HEK293 (cell line): ENCODE measurements around the gene TIE1.

Experiments
- BCL11B ChIP-seq: fragments of 450-650 bp; formaldehyde crosslinking; IDR thresholded peaks from 2 replicates; pipeline ENCODE4 v1.5.1; 2016; ENCODE audit warnings: low read depth, missing biosample characterization, missing genetic modification characterization
- EGR2 ChIP-seq: fragments of 450-650 bp; formaldehyde crosslinking; IDR thresholded peaks from 2 replicates; pipeline ENCODE4 v1.5.1; 2016; ENCODE audit warnings: low read depth, missing biosample characterization, missing genetic modification characterization
- GLI4 ChIP-seq: fragments of 450-650 bp; formaldehyde crosslinking; IDR thresholded peaks from 2 replicates; pipeline ENCODE4 v1.5.1; 2016; ENCODE audit warnings: missing biosample characterization, missing genetic modification characterization
- GLIS2 ChIP-seq: fragments of 450-650 bp; formaldehyde crosslinking; IDR thresholded peaks from 2 replicates; pipeline ENCODE4 v1.5.1; 2016; ENCODE audit warnings: missing biosample characterization, missing genetic modification characterization
- HOXA7 ChIP-seq: sonication (generic); formaldehyde crosslinking; IDR thresholded peaks from 2 replicates; pipeline ENCODE4 v1.8.1; 2022; ENCODE audit warnings: missing genetic modification reagents, borderline replicate concordance
- IKZF3 ChIP-seq: fragments of 450-650 bp; IDR thresholded peaks from 2 replicates; pipeline ENCODE4 v1.5.0; 2018; ENCODE audit warnings: missing biosample characterization, mild to moderate bottlenecking, missing genetic modification characterization, moderate library complexity
- KLF10 ChIP-seq: fragments of 450-650 bp; IDR thresholded peaks from 2 replicates; pipeline ENCODE4 v1.5.1; 2018; ENCODE audit warnings: missing biosample characterization, mild to moderate bottlenecking, missing genetic modification characterization
- KLF8 ChIP-seq: fragments of 450-650 bp; formaldehyde crosslinking; IDR thresholded peaks from 2 replicates; pipeline ENCODE4 v1.5.1; 2016; ENCODE audit warnings: missing biosample characterization, missing genetic modification characterization
- KLF9 ChIP-seq: fragments of 450-650 bp; formaldehyde crosslinking; IDR thresholded peaks from 2 replicates; pipeline ENCODE4 v1.5.1; 2016; ENCODE audit warnings: missing biosample characterization, missing genetic modification characterization, low read depth
- MZF1 ChIP-seq: fragments of 450-650 bp; formaldehyde crosslinking; IDR thresholded peaks from 2 replicates; pipeline ENCODE4 v1.5.1; 2017; ENCODE audit warnings: missing biosample characterization, missing genetic modification characterization, borderline replicate concordance
- WT1 ChIP-seq: fragments of 450-650 bp; formaldehyde crosslinking; IDR thresholded peaks from 2 replicates; pipeline ENCODE4 v1.5.1; 2016; ENCODE audit warnings: missing biosample characterization, missing genetic modification characterization
- ZBTB20 ChIP-seq: fragments of 450-650 bp; formaldehyde crosslinking; IDR thresholded peaks from 2 replicates; pipeline ENCODE4 v1.5.1; 2016; ENCODE audit warnings: missing biosample characterization, missing genetic modification characterization
- ZBTB21 ChIP-seq: fragments of 450-650 bp; formaldehyde crosslinking; IDR thresholded peaks from 2 replicates; pipeline ENCODE4 v1.5.1; 2017; ENCODE audit warnings: missing biosample characterization, missing genetic modification characterization
- ZFP41 ChIP-seq: fragments of 450-650 bp; formaldehyde crosslinking; IDR thresholded peaks from 2 replicates; pipeline ENCODE4 v1.5.1; 2016; ENCODE audit warnings: missing biosample characterization, missing genetic modification characterization, borderline replicate concordance
- ZNF133 ChIP-seq: fragments of 450-650 bp; formaldehyde crosslinking; IDR thresholded peaks from 2 replicates; pipeline ENCODE4 v1.5.1; 2016; ENCODE audit warnings: missing biosample characterization, missing genetic modification characterization
- ZNF16 ChIP-seq: fragments of 450-650 bp; formaldehyde crosslinking; IDR thresholded peaks from 2 replicates; pipeline ENCODE4 v1.5.1; 2016; ENCODE audit warnings: low read depth, missing biosample characterization, missing genetic modification characterization
- ZNF2 ChIP-seq: fragments of 450-650 bp; formaldehyde crosslinking; IDR thresholded peaks from 2 replicates; pipeline ENCODE4 v1.5.1; 2016; ENCODE audit warnings: missing biosample characterization, missing genetic modification characterization
- ZNF211 ChIP-seq: fragments of 450-650 bp; formaldehyde crosslinking; IDR thresholded peaks from 2 replicates; pipeline ENCODE4 v1.5.1; 2016; ENCODE audit warnings: low read depth, missing biosample characterization, missing genetic modification characterization
- ZNF24 ChIP-seq: fragments of 450-650 bp; formaldehyde crosslinking; IDR thresholded peaks from 2 replicates; pipeline ENCODE4 v1.5.1; 2016; ENCODE audit warnings: missing biosample characterization, missing genetic modification characterization
- ZNF341 ChIP-seq: fragments of 450-650 bp; formaldehyde crosslinking; IDR thresholded peaks from 2 replicates; pipeline ENCODE4; 2016; ENCODE audit warnings: low read depth, missing biosample characterization, missing genetic modification characterization
- ZNF350 ChIP-seq: fragments of 450-650 bp; formaldehyde crosslinking; IDR thresholded peaks from 2 replicates; pipeline ENCODE4 v1.5.0; 2017; ENCODE audit warnings: missing biosample characterization, mild to moderate bottlenecking, missing genetic modification characterization
- ZNF354C ChIP-seq: fragments of 450-650 bp; formaldehyde crosslinking; IDR thresholded peaks from 2 replicates; pipeline ENCODE4 v1.5.1; 2016; ENCODE audit warnings: missing biosample characterization, missing genetic modification characterization, low read depth, borderline replicate concordance
- ZNF423 ChIP-seq: fragments of 450-650 bp; formaldehyde crosslinking; IDR thresholded peaks from 2 replicates; pipeline ENCODE4 v1.5.1; 2016; ENCODE audit warnings: missing biosample characterization, missing genetic modification characterization
- ZNF426 ChIP-seq: fragments of 450-650 bp; formaldehyde crosslinking; IDR thresholded peaks from 2 replicates; pipeline ENCODE4 v1.5.1; 2017; ENCODE audit warnings: missing biosample characterization, missing genetic modification characterization, mild to moderate bottlenecking, inconsistent platforms, moderate library complexity
- ZNF433 ChIP-seq: fragments of 450-650 bp; formaldehyde crosslinking; IDR thresholded peaks from 2 replicates; pipeline ENCODE4 v1.5.1; 2016; ENCODE audit warnings: missing biosample characterization, missing genetic modification characterization, low read depth
- ZNF48 ChIP-seq: fragments of 450-650 bp; formaldehyde crosslinking; IDR thresholded peaks from 2 replicates; pipeline ENCODE4 v1.5.1; 2016; ENCODE audit warnings: missing biosample characterization, missing genetic modification characterization
- ZNF501 ChIP-seq: fragments of 450-650 bp; formaldehyde crosslinking; IDR thresholded peaks from 2 replicates; pipeline ENCODE4 v1.5.1; 2016; ENCODE audit warnings: missing biosample characterization, missing genetic modification characterization
- ZNF548 ChIP-seq: fragments of 450-650 bp; formaldehyde crosslinking; IDR thresholded peaks from 2 replicates; pipeline ENCODE4 v1.5.1; 2016; ENCODE audit warnings: missing biosample characterization, missing genetic modification characterization
- ZNF555 ChIP-seq: fragments of 450-650 bp; formaldehyde crosslinking; conservative IDR thresholded peaks from 2 replicates; pipeline ENCODE4 v1.5.1; 2017; ENCODE audit warnings: missing biosample characterization, mild to moderate bottlenecking, missing genetic modification characterization, inconsistent platforms
- ZNF785 ChIP-seq: fragments of 450-650 bp; formaldehyde crosslinking; IDR thresholded peaks from 2 replicates; pipeline ENCODE4 v1.5.1; 2016; ENCODE audit warnings: missing biosample characterization, missing genetic modification characterization
- TF ChIP-seq, protein P1 (sequence below): sonication (generic); formaldehyde crosslinking; IDR thresholded peaks from 2 replicates; pipeline ENCODE4 v1.8.1; 2022; ENCODE audit warnings: mild to moderate bottlenecking, moderate library complexity, missing genetic modification reagents
- TF ChIP-seq, protein P2 (sequence below): fragments of 450-650 bp; formaldehyde crosslinking; IDR thresholded peaks from 2 replicates; pipeline ENCODE4 v1.5.1; 2016; ENCODE audit warnings: missing biosample characterization, missing genetic modification characterization
- TF ChIP-seq, protein P3 (sequence below): fragments of 450-650 bp; formaldehyde crosslinking; IDR thresholded peaks from 2 replicates; pipeline ENCODE4 v1.5.1; 2017; ENCODE audit warnings: missing biosample characterization, missing genetic modification characterization
- TF ChIP-seq, protein P4 (sequence below): fragments of 450-650 bp; formaldehyde crosslinking; IDR thresholded peaks from 2 replicates; pipeline ENCODE4 v1.5.1; 2017; ENCODE audit warnings: missing biosample characterization, missing genetic modification characterization
- TF ChIP-seq, protein P5 (sequence below): fragments of 450-650 bp; formaldehyde crosslinking; IDR thresholded peaks from 2 replicates; pipeline ENCODE4 v1.5.1; 2016; ENCODE audit warnings: missing biosample characterization, missing genetic modification characterization, borderline replicate concordance

The TIE1 gene

DNA sequence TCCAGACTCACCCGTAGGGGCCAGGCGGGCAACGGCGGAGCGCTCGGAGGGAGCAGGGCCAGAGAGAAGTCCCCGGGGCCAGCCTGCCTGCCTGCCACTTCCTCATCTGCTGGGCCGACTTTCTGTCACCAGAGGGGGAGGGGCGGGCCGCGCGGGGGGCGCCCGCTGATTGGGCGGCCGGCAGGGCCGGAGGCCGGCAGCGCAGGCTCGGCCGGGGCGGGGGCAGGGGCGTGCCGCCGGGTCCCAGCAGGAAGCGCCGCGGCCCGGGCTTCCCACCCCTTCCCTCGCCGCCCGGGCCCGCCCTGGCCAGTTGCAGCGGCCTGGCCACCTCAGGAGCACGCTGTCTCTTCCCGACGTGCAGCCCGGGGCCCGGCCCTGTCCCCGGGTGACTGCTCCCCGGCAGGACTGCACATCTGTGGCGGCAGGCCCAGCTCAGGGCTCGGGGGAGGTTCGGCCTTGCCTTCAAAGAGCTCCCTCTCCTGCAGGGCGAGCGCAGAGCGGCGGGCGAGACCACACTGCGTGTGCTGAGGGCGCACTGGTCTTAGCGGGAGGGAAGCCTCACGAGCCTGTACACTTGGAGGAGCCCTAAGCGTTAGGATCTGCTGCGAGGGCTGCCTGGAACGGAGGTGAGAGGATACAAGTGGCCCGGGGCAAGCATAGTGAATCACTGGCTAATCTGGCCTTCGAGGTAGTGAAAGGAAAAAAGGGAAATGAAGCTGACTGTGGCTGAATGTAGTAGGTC lies 67.3 kb downstream of the TIE1 start, which contains the start of gene ELOVL1 (continued):
- TF ChIP-seq, protein P1, sequence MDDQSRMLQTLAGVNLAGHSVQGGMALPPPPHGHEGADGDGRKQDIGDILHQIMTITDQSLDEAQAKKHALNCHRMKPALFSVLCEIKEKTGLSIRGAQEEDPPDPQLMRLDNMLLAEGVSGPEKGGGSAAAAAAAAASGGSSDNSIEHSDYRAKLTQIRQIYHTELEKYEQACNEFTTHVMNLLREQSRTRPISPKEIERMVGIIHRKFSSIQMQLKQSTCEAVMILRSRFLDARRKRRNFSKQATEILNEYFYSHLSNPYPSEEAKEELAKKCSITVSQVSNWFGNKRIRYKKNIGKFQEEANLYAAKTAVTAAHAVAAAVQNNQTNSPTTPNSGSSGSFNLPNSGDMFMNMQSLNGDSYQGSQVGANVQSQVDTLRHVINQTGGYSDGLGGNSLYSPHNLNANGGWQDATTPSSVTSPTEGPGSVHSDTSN (CRISPR knock-in tag), result peak; percentile 54; the same call in 1 of the 2 replicates
- TF ChIP-seq ZNF24, result peak; percentile 73; the same call in 1 of the 2 replicates
- no peak for TF ChIP-seq EGR2 (tag by site-specific recombination)
- no peak for TF ChIP-seq MZF1
- TF ChIP-seq, protein P2, sequence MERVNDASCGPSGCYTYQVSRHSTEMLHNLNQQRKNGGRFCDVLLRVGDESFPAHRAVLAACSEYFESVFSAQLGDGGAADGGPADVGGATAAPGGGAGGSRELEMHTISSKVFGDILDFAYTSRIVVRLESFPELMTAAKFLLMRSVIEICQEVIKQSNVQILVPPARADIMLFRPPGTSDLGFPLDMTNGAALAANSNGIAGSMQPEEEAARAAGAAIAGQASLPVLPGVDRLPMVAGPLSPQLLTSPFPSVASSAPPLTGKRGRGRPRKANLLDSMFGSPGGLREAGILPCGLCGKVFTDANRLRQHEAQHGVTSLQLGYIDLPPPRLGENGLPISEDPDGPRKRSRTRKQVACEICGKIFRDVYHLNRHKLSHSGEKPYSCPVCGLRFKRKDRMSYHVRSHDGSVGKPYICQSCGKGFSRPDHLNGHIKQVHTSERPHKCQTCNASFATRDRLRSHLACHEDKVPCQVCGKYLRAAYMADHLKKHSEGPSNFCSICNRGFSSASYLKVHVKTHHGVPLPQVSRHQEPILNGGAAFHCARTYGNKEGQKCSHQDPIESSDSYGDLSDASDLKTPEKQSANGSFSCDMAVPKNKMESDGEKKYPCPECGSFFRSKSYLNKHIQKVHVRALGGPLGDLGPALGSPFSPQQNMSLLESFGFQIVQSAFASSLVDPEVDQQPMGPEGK (tag by site-specific recombination), result peak; percentile 81
- TF ChIP-seq ZNF785 (tag by site-specific recombination), result no peak
- no peak for TF ChIP-seq ZNF555 (tag by site-specific recombination)
- TF ChIP-seq GLI4 (tag by site-specific recombination), result no peak
- TF ChIP-seq IKZF3 (tag by site-specific recombination), result peak; percentile 69
- TF ChIP-seq GLIS2 (tag by site-specific recombination), result peak; percentile 96
- peak; percentile 53; the same call in 1 of the 2 replicates for TF ChIP-seq ZNF16
- TF ChIP-seq ZNF2 (tag by site-specific recombination), result peak; percentile 91
- no peak for TF ChIP-seq ZBTB21 (tag by site-specific recombination)
- TF ChIP-seq ZNF501 (tag by site-specific recombination), result peak; percentile 92
- peak; percentile 88 for TF ChIP-seq KLF8 (tag by site-specific recombination)
- TF ChIP-seq KLF10 (tag by site-specific recombination), result peak; percentile 87
- TF ChIP-seq ZNF133 (tag by site-specific recombination), result no peak
- peak; percentile 99 for TF ChIP-seq ZBTB20 (tag by site-specific recombination)
- TF ChIP-seq, protein P3, sequence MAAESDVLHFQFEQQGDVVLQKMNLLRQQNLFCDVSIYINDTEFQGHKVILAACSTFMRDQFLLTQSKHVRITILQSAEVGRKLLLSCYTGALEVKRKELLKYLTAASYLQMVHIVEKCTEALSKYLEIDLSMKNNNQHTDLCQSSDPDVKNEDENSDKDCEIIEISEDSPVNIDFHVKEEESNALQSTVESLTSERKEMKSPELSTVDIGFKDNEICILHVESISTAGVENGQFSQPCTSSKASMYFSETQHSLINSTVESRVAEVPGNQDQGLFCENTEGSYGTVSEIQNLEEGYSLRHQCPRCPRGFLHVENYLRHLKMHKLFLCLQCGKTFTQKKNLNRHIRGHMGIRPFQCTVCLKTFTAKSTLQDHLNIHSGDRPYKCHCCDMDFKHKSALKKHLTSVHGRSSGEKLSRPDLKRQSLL (tag by site-specific recombination), result no peak
- TF ChIP-seq ZNF433 (tag by site-specific recombination), result no peak
- TF ChIP-seq ZNF341, result peak; percentile 78
- TF ChIP-seq ZFP41, result no peak
- TF ChIP-seq BCL11B (tag by site-specific recombination), result no peak
- TF ChIP-seq, protein P4, sequence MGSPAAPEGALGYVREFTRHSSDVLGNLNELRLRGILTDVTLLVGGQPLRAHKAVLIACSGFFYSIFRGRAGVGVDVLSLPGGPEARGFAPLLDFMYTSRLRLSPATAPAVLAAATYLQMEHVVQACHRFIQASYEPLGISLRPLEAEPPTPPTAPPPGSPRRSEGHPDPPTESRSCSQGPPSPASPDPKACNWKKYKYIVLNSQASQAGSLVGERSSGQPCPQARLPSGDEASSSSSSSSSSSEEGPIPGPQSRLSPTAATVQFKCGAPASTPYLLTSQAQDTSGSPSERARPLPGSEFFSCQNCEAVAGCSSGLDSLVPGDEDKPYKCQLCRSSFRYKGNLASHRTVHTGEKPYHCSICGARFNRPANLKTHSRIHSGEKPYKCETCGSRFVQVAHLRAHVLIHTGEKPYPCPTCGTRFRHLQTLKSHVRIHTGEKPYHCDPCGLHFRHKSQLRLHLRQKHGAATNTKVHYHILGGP (tag by site-specific recombination), result no peak
- no peak for TF ChIP-seq HOXA7 (CRISPR knock-in tag)
- TF ChIP-seq ZNF48 (tag by site-specific recombination), result no peak
- 0 out of 2 replicates have a peak, but pooled peaks have one; percentile 39 for TF ChIP-seq ZNF423
- no peak; the same call in 1 of the 2 replicates for TF ChIP-seq WT1
- no peak for TF ChIP-seq ZNF354C (tag by site-specific recombination)
- no peak for TF ChIP-seq ZNF211
- TF ChIP-seq ZNF426 (tag by site-specific recombination), result no peak
- no peak for TF ChIP-seq ZNF548
- TF ChIP-seq, protein P5, sequence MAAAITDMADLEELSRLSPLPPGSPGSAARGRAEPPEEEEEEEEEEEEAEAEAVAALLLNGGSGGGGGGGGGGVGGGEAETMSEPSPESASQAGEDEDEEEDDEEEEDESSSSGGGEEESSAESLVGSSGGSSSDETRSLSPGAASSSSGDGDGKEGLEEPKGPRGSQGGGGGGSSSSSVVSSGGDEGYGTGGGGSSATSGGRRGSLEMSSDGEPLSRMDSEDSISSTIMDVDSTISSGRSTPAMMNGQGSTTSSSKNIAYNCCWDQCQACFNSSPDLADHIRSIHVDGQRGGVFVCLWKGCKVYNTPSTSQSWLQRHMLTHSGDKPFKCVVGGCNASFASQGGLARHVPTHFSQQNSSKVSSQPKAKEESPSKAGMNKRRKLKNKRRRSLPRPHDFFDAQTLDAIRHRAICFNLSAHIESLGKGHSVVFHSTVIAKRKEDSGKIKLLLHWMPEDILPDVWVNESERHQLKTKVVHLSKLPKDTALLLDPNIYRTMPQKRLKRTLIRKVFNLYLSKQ (tag by site-specific recombination), result no peak
- TF ChIP-seq KLF9 (tag by site-specific recombination), result no peak; the same call in none of the 2 replicates
- no peak for TF ChIP-seq ZNF350 (tag by site-specific recombination)
